Heart left ventricle (tissue), 13 donors: ENCODE measurements around the gene MTRF1L.
"Not testable (repeated sequence)": the region's sequence is repeated elsewhere in the genome, so short reads cannot be mapped to it uniquely, and the experiment has no call there.

Source experiments
- CTCF ChIP-seq, 12 donors: fragments of 200-600 bp; sonication (generic) in 4 of 12; IDR thresholded peaks; one replicate each; pipeline versions ENCODE4 v1.5.0 to v1.8.0; 2018 to 2022; ENCODE audit warnings: antibody characterized with exemption in 12 of 12, mild to moderate bottlenecking in 5 of 12
- POLR2A ChIP-seq, 2 donors: fragments of 450-650 bp; IDR thresholded peaks; one replicate each; pipeline ENCODE4 v1.6.1; 2017; ENCODE audit warnings: antibody characterized with exemption in 2 of 2, mild to moderate bottlenecking in 2 of 2, moderate library complexity in 2 of 2
- donor health status: ischemic (EF 13 %, LVEDD 7.1; RV severe dilation, severe dysfunction).
- donor health status: DM: no; HTN: yes; CAD: no.
- donor health status: DM: no; HTN: no; CAD: no.
- donor health status: ischemic (EF 25% LVEDD 6.9; RV normal size, moderate dysfunction).
- donor health status: ischemic (EF 25% LVEDD 5.7; RV mildly dilated, moderate dysfunction).
- donor health status: ischemic (EF 35%, LVEDD 5.7; RV mildly dilated, moderate dysfunction).
- donor health status: nonischemic (EF 11% LVEDD 7.7; RV severe dilation, severe dysfunction).
- donor health status: DM: yes; HTN: yes; CAD: no.
- donor health status: PGD.
- donor health status: ischemic (EF 29% LVEDD 5.4; RV normal size, mild dysfunction).
- donor health status: nonischemic (EF 23%, LVEDD 6.1; RV moderate dilation, normal function).

GRCh38 chr6:153000790-153001189, 1.7 kb downstream of the MTRF1L start:
- not testable (repeated sequence) for TF ChIP-seq POLR2A, CTCF (IDR thresholded peaks at IDR 0.05)
